ENCODE results near the gene C16orf92.
A peak's percentile ranks its signal among the peaks of the same experiment; 100 is the strongest.

C16orf92 gene

GRCh38 chr16:29975134-29975538, 47.9 kb upstream of the C16orf92 start:
- H2BK12ac ChIP-seq (ENCODE audit: low read length): no peak overlapping the region
- H3K4me1 ChIP-seq (ENCODE audit: control insufficient read depth in 2 of 2, insufficient read depth in 1 of 2, low read depth in 1 of 2, low read length in 2 of 2): peaks cover 18 to 23% of the 10 kb centered on the region in 2 donors
- H3K79me1 ChIP-seq (ENCODE audit: low read depth, low read length): peaks cover 13% of the 10 kb centered on the region
- no peak overlapping the region for H2AFZ ChIP-seq (ENCODE audit: low read length)
- no peak overlapping the region for H2BK120ac ChIP-seq (ENCODE audit: low read depth, low read length)
- no peak overlapping the region for H3K4ac ChIP-seq (ENCODE audit: low read length)
- H2BK15ac ChIP-seq (ENCODE audit: low read length): no peak overlapping the region
- no peak overlapping the region for H3K18ac ChIP-seq (ENCODE audit: low read length)
- no peak overlapping the region for H4K8ac ChIP-seq (ENCODE audit: low read depth, low read length)
- no peak overlapping the region for H3K9ac ChIP-seq (ENCODE audit: low read depth, low read length, poor library complexity)
- no peak overlapping the region for H2AK5ac ChIP-seq (ENCODE audit: low read depth, low read length)
- H2BK5ac ChIP-seq (ENCODE audit: low read length): no peak overlapping the region
- no peaks in the 10 kb centered on the region for H3K27me3 ChIP-seq (ENCODE audit: control insufficient read depth in 3 of 3, insufficient read depth in 3 of 3, low read depth in 1 of 3, low read length in 3 of 3)
- WGBS, 2 donors (ENCODE audit: extremely low coverage in 2 of 2, insufficient read length in 2 of 2, insufficient replicate concordance in 1 of 2): no CpG with 5 or more reads among the region's 5 CpGs
- peaks cover 26 to 54% of the 10 kb centered on the region in 2 donors for H3K36me3 ChIP-seq (replicated peaks in 1 of 2; ENCODE audit: control insufficient read depth in 2 of 2, insufficient read depth in 2 of 2, low read length in 2 of 2)
- H3K14ac ChIP-seq (ENCODE audit: low read length): no peak overlapping the region
- peak overlapping the region; percentile 78 to 97 for H3K4me3 ChIP-seq (ENCODE audit: low read length in 2 of 2)
- no peak overlapping the region for H3K27ac ChIP-seq (replicated peaks; ENCODE audit: low read length)
- DNase-seq (ENCODE audit: low spot score): no peak
- no peak overlapping the region for H4K91ac ChIP-seq (ENCODE audit: low read depth, low read length, poor library complexity)
- no peak overlapping the region for H3K23ac ChIP-seq (ENCODE audit: low read depth, low read length, poor library complexity)
- H3K4me2 ChIP-seq (ENCODE audit: insufficient read depth, low read length, poor library complexity, severe bottlenecking): peak overlapping the region; percentile 80
- H3K9me3 ChIP-seq (replicated peaks in 1 of 2; ENCODE audit: control insufficient read depth in 2 of 2, insufficient read depth in 1 of 2, low read depth in 1 of 2, low read length in 2 of 2): peaks cover 9 to 10% of the 10 kb centered on the region in 2 donors

GRCh38 chr16:29975811-29976511, 47.0 kb upstream of the C16orf92 start:
- Histone ChIP-seq H3K27ac (replicated peaks; ENCODE audit: low read length) (no peak overlapping the region), H2BK120ac (ENCODE audit: low read depth, low read length) (no peak overlapping the region), H3K9me3 (replicated peaks in 1 of 2; ENCODE audit: control insufficient read depth in 2 of 2, insufficient read depth in 1 of 2, low read depth in 1 of 2, low read length in 2 of 2) (peaks cover 9 to 10% of the 10 kb centered on the region in 2 donors), H3K4me3 (ENCODE audit: low read length in 2 of 2) (peak overlapping the region in 1 of 2 donors; percentile 78), H3K9ac (ENCODE audit: low read depth, low read length, poor library complexity) (peak overlapping the region; percentile 13), H3K18ac (ENCODE audit: low read length) (no peak overlapping the region), H2BK15ac (ENCODE audit: low read length) (no peak overlapping the region), H3K14ac (ENCODE audit: low read length) (no peak overlapping the region), H3K36me3 (replicated peaks in 1 of 2; ENCODE audit: control insufficient read depth in 2 of 2, insufficient read depth in 2 of 2, low read length in 2 of 2) (peaks cover 30 to 63% of the 10 kb centered on the region in 2 donors), H3K4me2 (ENCODE audit: insufficient read depth, low read length, poor library complexity, severe bottlenecking) (peak overlapping the region; percentile 19), H3K27me3 (ENCODE audit: control insufficient read depth in 3 of 3, insufficient read depth in 3 of 3, low read depth in 1 of 3, low read length in 3 of 3) (no peaks in the 10 kb centered on the region), H3K4ac (ENCODE audit: low read length) (no peak overlapping the region), H2BK12ac (ENCODE audit: low read length) (no peak overlapping the region), H4K91ac (ENCODE audit: low read depth, low read length, poor library complexity) (no peak overlapping the region), H3K4me1 (ENCODE audit: control insufficient read depth in 2 of 2, insufficient read depth in 1 of 2, low read depth in 1 of 2, low read length in 2 of 2) (peaks cover 18 to 23% of the 10 kb centered on the region in 2 donors), H2BK5ac (ENCODE audit: low read length) (no peak overlapping the region), H2AFZ (ENCODE audit: low read length) (no peak overlapping the region), H2AK5ac (ENCODE audit: low read depth, low read length) (no peak overlapping the region), H4K8ac (ENCODE audit: low read depth, low read length) (no peak overlapping the region), H3K79me1 (ENCODE audit: low read depth, low read length) (peaks cover 13% of the 10 kb centered on the region), H3K23ac (ENCODE audit: low read depth, low read length, poor library complexity) (no peak overlapping the region)
- WGBS, 2 donors (ENCODE audit: extremely low coverage in 2 of 2, insufficient read length in 2 of 2, insufficient replicate concordance in 1 of 2): no CpG with 5 or more reads among the region's 6 CpGs
- no peak for DNase-seq (ENCODE audit: low spot score)

GRCh38 chr16:29977063-29977825, 45.8 kb upstream of the C16orf92 start:
- Histone ChIP-seq H2BK12ac (ENCODE audit: low read length) (no peak overlapping the region), H2AK5ac (ENCODE audit: low read depth, low read length) (no peak overlapping the region), H3K9me3 (replicated peaks in 1 of 2; ENCODE audit: control insufficient read depth in 2 of 2, insufficient read depth in 1 of 2, low read depth in 1 of 2, low read length in 2 of 2) (peaks cover 7 to 9% of the 10 kb centered on the region in 2 donors), H2AFZ (ENCODE audit: low read length) (no peak overlapping the region), H3K4me3 (ENCODE audit: low read length in 2 of 2) (no peak overlapping the region), H4K8ac (ENCODE audit: low read depth, low read length) (no peak overlapping the region), H3K9ac (ENCODE audit: low read depth, low read length, poor library complexity) (no peak overlapping the region), H2BK5ac (ENCODE audit: low read length) (no peak overlapping the region), H3K79me1 (ENCODE audit: low read depth, low read length) (peaks cover 13% of the 10 kb centered on the region), H4K91ac (ENCODE audit: low read depth, low read length, poor library complexity) (no peak overlapping the region), H3K18ac (ENCODE audit: low read length) (no peak overlapping the region), H3K27me3 (ENCODE audit: control insufficient read depth in 3 of 3, insufficient read depth in 3 of 3, low read depth in 1 of 3, low read length in 3 of 3) (no peaks in the 10 kb centered on the region), H3K36me3 (replicated peaks in 1 of 2; ENCODE audit: control insufficient read depth in 2 of 2, insufficient read depth in 2 of 2, low read length in 2 of 2) (peaks cover 35 to 65% of the 10 kb centered on the region in 2 donors), H3K27ac (replicated peaks; ENCODE audit: low read length) (no peak overlapping the region), H3K4ac (ENCODE audit: low read length) (no peak overlapping the region), H3K14ac (ENCODE audit: low read length) (no peak overlapping the region), H2BK120ac (ENCODE audit: low read depth, low read length) (no peak overlapping the region), H2BK15ac (ENCODE audit: low read length) (no peak overlapping the region), H3K23ac (ENCODE audit: low read depth, low read length, poor library complexity) (no peak overlapping the region), H3K4me1 (ENCODE audit: control insufficient read depth in 2 of 2, insufficient read depth in 1 of 2, low read depth in 1 of 2, low read length in 2 of 2) (peaks cover 18 to 23% of the 10 kb centered on the region in 2 donors), H3K4me2 (ENCODE audit: insufficient read depth, low read length, poor library complexity, severe bottlenecking) (no peak overlapping the region)
- WGBS, 2 donors (ENCODE audit: extremely low coverage in 2 of 2, insufficient read length in 2 of 2, insufficient replicate concordance in 1 of 2): no CpG with 5 or more reads among the region's 9 CpGs
- no peak for DNase-seq (ENCODE audit: low spot score)

GRCh38 chr16:29978081-29978480, 44.9 kb upstream of the C16orf92 start:
- H3K9me3 ChIP-seq (replicated peaks in 1 of 2; ENCODE audit: control insufficient read depth in 2 of 2, insufficient read depth in 1 of 2, low read depth in 1 of 2, low read length in 2 of 2): peaks cover 0 to 2% of the 10 kb centered on the region in 2 donors
- no CpG with 5 or more reads among the region's 9 CpGs for WGBS, 2 donors (ENCODE audit: extremely low coverage in 2 of 2, insufficient read length in 2 of 2, insufficient replicate concordance in 1 of 2)
- H2BK15ac ChIP-seq (ENCODE audit: low read length): no peak overlapping the region
- no peak overlapping the region for H3K14ac ChIP-seq (ENCODE audit: low read length)
- H3K9ac ChIP-seq (ENCODE audit: low read depth, low read length, poor library complexity): no peak overlapping the region
- H2BK12ac ChIP-seq (ENCODE audit: low read length): no peak overlapping the region
- no peak overlapping the region for H2BK120ac ChIP-seq (ENCODE audit: low read depth, low read length)
- H3K27me3 ChIP-seq (ENCODE audit: control insufficient read depth in 3 of 3, insufficient read depth in 3 of 3, low read depth in 1 of 3, low read length in 3 of 3): no peaks in the 10 kb centered on the region
- peaks cover 18 to 23% of the 10 kb centered on the region in 2 donors for H3K4me1 ChIP-seq (ENCODE audit: control insufficient read depth in 2 of 2, insufficient read depth in 1 of 2, low read depth in 1 of 2, low read length in 2 of 2)
- H4K91ac ChIP-seq (ENCODE audit: low read depth, low read length, poor library complexity): no peak overlapping the region
- no peak overlapping the region for H3K4ac ChIP-seq (ENCODE audit: low read length)
- H2BK5ac ChIP-seq (ENCODE audit: low read length): no peak overlapping the region
- no peak overlapping the region for H4K8ac ChIP-seq (ENCODE audit: low read depth, low read length)
- H2AFZ ChIP-seq (ENCODE audit: low read length): no peak overlapping the region
- no peak overlapping the region for H3K27ac ChIP-seq (replicated peaks; ENCODE audit: low read length)
- H3K18ac ChIP-seq (ENCODE audit: low read length): no peak overlapping the region
- H3K36me3 ChIP-seq (replicated peaks in 1 of 2; ENCODE audit: control insufficient read depth in 2 of 2, insufficient read depth in 2 of 2, low read length in 2 of 2): peaks cover 38 to 66% of the 10 kb centered on the region in 2 donors
- no peak overlapping the region for H3K4me2 ChIP-seq (ENCODE audit: insufficient read depth, low read length, poor library complexity, severe bottlenecking)
- no peak overlapping the region for H3K4me3 ChIP-seq (ENCODE audit: low read length in 2 of 2)
- H2AK5ac ChIP-seq (ENCODE audit: low read depth, low read length): no peak overlapping the region
- DNase-seq (ENCODE audit: low spot score): no peak
- H3K23ac ChIP-seq (ENCODE audit: low read depth, low read length, poor library complexity): no peak overlapping the region
- H3K79me1 ChIP-seq (ENCODE audit: low read depth, low read length): peaks cover 13% of the 10 kb centered on the region

All from neuronal stem cell (in vitro differentiated cells).